Neutrophil (primary cell): ENCODE measurements around the gene PODN.

Experiments used
- H3K27ac ChIP-seq: fragments of 200-600 bp; sonication (generic); 2 replicates; pipeline ENCODE4 v1.5.1; 2016; ENCODE audit warnings: mild to moderate bottlenecking, moderate library complexity
- H3K27me3 ChIP-seq: fragments of 200-600 bp; sonication (generic); 2 replicates; pipeline ENCODE4 v1.6.0; 2016; ENCODE audit warnings: mild to moderate bottlenecking
- H3K36me3 ChIP-seq: fragments of 200-600 bp; sonication (generic); 2 replicates; pipeline ENCODE4 v1.5.1; 2017
- H3K4me1 ChIP-seq, 2 experiments: fragments of 200-600 bp in 1 of 2; sonication (generic) in 1 of 2; 1 replicate in 1 of 2; 2 replicates in 1 of 2; pipeline versions ENCODE4 v1.5.1 to v1.6.1; 2013 to 2016; ENCODE audit warnings: low read depth in 1 of 2, low read length in 1 of 2, mild to moderate bottlenecking in 1 of 2, moderate library complexity in 1 of 2; ENCODE audit not compliant: control insufficient read depth in 1 of 2, insufficient read depth in 1 of 2
- H3K4me3 ChIP-seq, 2 experiments: fragments of 200-600 bp in 1 of 2; sonication (generic) in 1 of 2; 1 replicate in 1 of 2; 2 replicates in 1 of 2; pipeline ENCODE4 v1.5.1; 2013 to 2016; ENCODE audit warnings: low read depth in 1 of 2, low read length in 1 of 2, mild to moderate bottlenecking in 1 of 2, moderate library complexity in 1 of 2
- H3K9me3 ChIP-seq: fragments of 200-600 bp; sonication (generic); 2 replicates; pipeline ENCODE4 v1.5.1; 2016
- CTCF ChIP-seq: fragments of 200-600 bp; sonication (generic); IDR thresholded peaks from 2 replicates; pipeline ENCODE4 v1.5.1; 2016; ENCODE audit warnings: antibody characterized with exemption

Gene PODN

GRCh38 chr1:53115403-53116306 lies 53.6 kb downstream of the PODN start:
- no peaks in the 10 kb centered on the region for H3K4me1 ChIP-seq
- H3K27ac ChIP-seq: no peak overlapping the region
- H3K36me3 ChIP-seq: no peaks in the 10 kb centered on the region
- H3K4me3 ChIP-seq: no peak overlapping the region
- TF ChIP-seq CTCF: no peak
- H3K9me3 ChIP-seq: no peaks in the 10 kb centered on the region
- H3K27me3 ChIP-seq: peaks cover 3% of the 10 kb centered on the region

- Histone ChIP-seq H3K9me3 (no peaks in the 10 kb centered on the region), H3K27me3 (no peaks in the 10 kb centered on the region), H3K4me3 (no peak overlapping the region), H3K27ac (no peak overlapping the region), H3K4me1 (no peaks in the 10 kb centered on the region), H3K36me3 (no peaks in the 10 kb centered on the region)
- no peak for TF ChIP-seq CTCF
Observed at GRCh38 chr1:53116307-53116810, 54.3 kb downstream of the PODN start.

- no peaks in the 10 kb centered on the region for H3K27me3 ChIP-seq
- H3K36me3 ChIP-seq: no peaks in the 10 kb centered on the region
- no peaks in the 10 kb centered on the region for H3K9me3 ChIP-seq
- no peak for TF ChIP-seq CTCF
- H3K4me1 ChIP-seq: no peaks in the 10 kb centered on the region
- H3K4me3 ChIP-seq: no peak overlapping the region
- H3K27ac ChIP-seq: no peak overlapping the region
Observed at GRCh38 chr1:53116933-53117600, 55.1 kb downstream of the PODN start.

- Histone ChIP-seq H3K4me1 (no peaks in the 10 kb centered on the region), H3K4me3 (no peak overlapping the region), H3K27ac (no peak overlapping the region), H3K36me3 (no peaks in the 10 kb centered on the region), H3K9me3 (no peaks in the 10 kb centered on the region), H3K27me3 (no peaks in the 10 kb centered on the region)
- TF ChIP-seq CTCF: no peak
Observed at GRCh38 chr1:53117836-53118235, 55.8 kb downstream of the PODN start.

GRCh38 chr1:53120659-53121058 lies 58.6 kb downstream of the PODN start:
- TF ChIP-seq CTCF: no peak
- H3K27me3 ChIP-seq: no peaks in the 10 kb centered on the region
- H3K4me3 ChIP-seq: no peak overlapping the region
- no peaks in the 10 kb centered on the region for H3K4me1 ChIP-seq
- H3K9me3 ChIP-seq: no peaks in the 10 kb centered on the region
- no peak overlapping the region for H3K27ac ChIP-seq
- no peaks in the 10 kb centered on the region for H3K36me3 ChIP-seq
